NCI-H187 treated with DMSO at 0.1 percent for 48 hours (cell line): ENCODE results near the gene TMTC1.

ENCODE experiments used
- DNase-seq: peaks from one replicate; lab custom pipeline; 2025; lab: John Stamatoyannopoulos, UW

Gene TMTC1

GRCh38 chr12:29741342-29742241 lies 42.1 kb downstream of the TMTC1 start:
- DNase-seq, result no peak

- DNase-seq, result no peak
These were observed 44.3 kb downstream of the TMTC1 start for GRCh38 chr12:29739279-29739991.

- DNase-seq, result no peak
These were observed 45.4 kb downstream of the TMTC1 start for GRCh38 chr12:29738365-29738764.

GRCh38 chr12:29737644-29738043 lies 46.1 kb downstream of the TMTC1 start:
- no peak for DNase-seq

GRCh38 chr12:29735604-29736003 lies 48.1 kb downstream of the TMTC1 start:
- DNase-seq, result no peak

- no peak for DNase-seq
These were observed 49.0 kb downstream of the TMTC1 start for GRCh38 chr12:29734734-29735133.

GRCh38 chr12:29734305-29734704 lies 49.4 kb downstream of the TMTC1 start:
- DNase-seq, result no peak

GRCh38 chr12:29733501-29733900 lies 50.2 kb downstream of the TMTC1 start:
- no peak for DNase-seq

GRCh38 chr12:29733060-29733459 lies 50.7 kb downstream of the TMTC1 start:
- DNase-seq, result no peak

- DNase-seq, result no peak
These were observed 51.1 kb downstream of the TMTC1 start for GRCh38 chr12:29732593-29732992.

- DNase-seq, result no peak
These were observed 51.6 kb downstream of the TMTC1 start for GRCh38 chr12:29732191-29732590.

GRCh38 chr12:29731591-29731990 lies 52.2 kb downstream of the TMTC1 start:
- DNase-seq, result no peak

- DNase-seq, result no peak
These were observed 53.3 kb downstream of the TMTC1 start for GRCh38 chr12:29730481-29730880.

GRCh38 chr12:29728030-29728429 lies 55.7 kb downstream of the TMTC1 start:
- DNase-seq, result no peak

GRCh38 chr12:29726741-29727348 lies 56.9 kb downstream of the TMTC1 start:
- DNase-seq, result no peak

- DNase-seq, result no peak
These were observed 57.4 kb downstream of the TMTC1 start for GRCh38 chr12:29726321-29726692.

- DNase-seq, result no peak
These were observed 58.0 kb downstream of the TMTC1 start for GRCh38 chr12:29725587-29726320.

- no peak for DNase-seq
These were observed 61.6 kb downstream of the TMTC1 start for GRCh38 chr12:29722164-29722563.

GRCh38 chr12:29719381-29719780 lies 64.4 kb downstream of the TMTC1 start:
- no peak for DNase-seq

GRCh38 chr12:29717540-29718100 lies 66.1 kb downstream of the TMTC1 start:
- DNase-seq, result no peak

- DNase-seq, result no peak
These were observed 68.8 kb downstream of the TMTC1 start for GRCh38 chr12:29714966-29715365.

GRCh38 chr12:29713729-29714128 lies 70.0 kb downstream of the TMTC1 start:
- no peak for DNase-seq
